IPS-15b (cell line): ENCODE results near the gene PTPRT.

Experiments used
- H3K27me3 ChIP-seq: one replicate; pipeline ENCODE4 v1.6.1; 2013; ENCODE audit warnings: low read length; ENCODE audit not compliant: control insufficient read depth, insufficient read depth
- H3K36me3 ChIP-seq: one replicate; pipeline ENCODE4 v1.6.1; 2013; ENCODE audit warnings: low read length; ENCODE audit not compliant: control insufficient read depth, insufficient read depth
- H3K4me1 ChIP-seq: one replicate; pipeline ENCODE4 v1.6.1; 2013; ENCODE audit warnings: mild to moderate bottlenecking, low read length; ENCODE audit not compliant: control insufficient read depth, insufficient read depth
- H3K4me3 ChIP-seq: one replicate; pipeline ENCODE4 v1.5.1; 2013; ENCODE audit warnings: low read depth, low read length
- H3K9ac ChIP-seq: one replicate; pipeline ENCODE4 v1.6.1; 2013; ENCODE audit warnings: low read depth, mild to moderate bottlenecking, low read length
- H3K9me3 ChIP-seq: one replicate; pipeline ENCODE4 v1.6.1; 2013; ENCODE audit warnings: mild to moderate bottlenecking, low read length; ENCODE audit not compliant: control insufficient read depth, insufficient read depth

Gene PTPRT

GRCh38 chr20:42373049-42373448 lies 816.7 kb downstream of the PTPRT start:
- no peaks in the 10 kb centered on the region for H3K27me3 ChIP-seq
- no peak overlapping the region for H3K4me3 ChIP-seq

GRCh38 chr20:42370075-42370474 lies 819.6 kb downstream of the PTPRT start:
- Histone ChIP-seq H3K36me3 (no peaks in the 10 kb centered on the region), H3K4me3 (no peak overlapping the region), H3K9me3 (no peaks in the 10 kb centered on the region), H3K9ac (no peak overlapping the region), H3K4me1 (no peaks in the 10 kb centered on the region), H3K27me3 (no peaks in the 10 kb centered on the region)

More at GRCh38 chr20:42373049-42373448, 816.7 kb downstream of the PTPRT start:
- no peaks in the 10 kb centered on the region for H3K9me3 ChIP-seq
- H3K4me1 ChIP-seq = no peaks in the 10 kb centered on the region
- no peak overlapping the region for H3K9ac ChIP-seq
- H3K36me3 ChIP-seq = no peaks in the 10 kb centered on the region

GRCh38 chr20:42368910-42369309 lies 820.8 kb downstream of the PTPRT start:
- H3K9ac ChIP-seq = no peak overlapping the region
- no peaks in the 10 kb centered on the region for H3K4me1 ChIP-seq
- no peak overlapping the region for H3K4me3 ChIP-seq
- no peaks in the 10 kb centered on the region for H3K36me3 ChIP-seq
- H3K27me3 ChIP-seq = no peaks in the 10 kb centered on the region
- no peaks in the 10 kb centered on the region for H3K9me3 ChIP-seq

GRCh38 chr20:42366626-42367025 lies 823.1 kb downstream of the PTPRT start:
- H3K4me1 ChIP-seq = no peaks in the 10 kb centered on the region
- H3K9ac ChIP-seq = no peak overlapping the region
- no peaks in the 10 kb centered on the region for H3K36me3 ChIP-seq
- no peaks in the 10 kb centered on the region for H3K9me3 ChIP-seq
- H3K4me3 ChIP-seq = no peak overlapping the region
- no peaks in the 10 kb centered on the region for H3K27me3 ChIP-seq

- Histone ChIP-seq H3K27me3 (no peaks in the 10 kb centered on the region), H3K4me1 (no peaks in the 10 kb centered on the region), H3K36me3 (no peaks in the 10 kb centered on the region), H3K9ac (no peak overlapping the region), H3K9me3 (no peaks in the 10 kb centered on the region), H3K4me3 (no peak overlapping the region)
Measured at GRCh38 chr20:42364446-42364845, 825.3 kb downstream of the PTPRT start.

GRCh38 chr20:42361402-42361970 lies 828.2 kb downstream of the PTPRT start:
- Histone ChIP-seq H3K4me1 (no peaks in the 10 kb centered on the region), H3K9ac (no peak overlapping the region), H3K36me3 (no peaks in the 10 kb centered on the region), H3K4me3 (no peak overlapping the region), H3K27me3 (no peaks in the 10 kb centered on the region), H3K9me3 (no peaks in the 10 kb centered on the region)

- Histone ChIP-seq H3K36me3 (no peaks in the 10 kb centered on the region), H3K27me3 (no peaks in the 10 kb centered on the region), H3K9me3 (no peaks in the 10 kb centered on the region), H3K4me1 (no peaks in the 10 kb centered on the region), H3K9ac (no peak overlapping the region), H3K4me3 (no peak overlapping the region)
Measured at GRCh38 chr20:42360621-42361020, 829.1 kb downstream of the PTPRT start.

- H3K9me3 ChIP-seq = no peaks in the 10 kb centered on the region
- H3K4me3 ChIP-seq = no peak overlapping the region
- H3K36me3 ChIP-seq = no peaks in the 10 kb centered on the region
- H3K4me1 ChIP-seq = no peaks in the 10 kb centered on the region
- H3K9ac ChIP-seq = no peak overlapping the region
- H3K27me3 ChIP-seq = no peaks in the 10 kb centered on the region
Measured at GRCh38 chr20:42359617-42360016, 830.1 kb downstream of the PTPRT start.

GRCh38 chr20:42352096-42352495 lies 837.6 kb downstream of the PTPRT start:
- Histone ChIP-seq H3K4me1 (no peaks in the 10 kb centered on the region), H3K4me3 (no peak overlapping the region), H3K9ac (no peak overlapping the region), H3K9me3 (no peaks in the 10 kb centered on the region), H3K27me3 (no peaks in the 10 kb centered on the region), H3K36me3 (no peaks in the 10 kb centered on the region)

- Histone ChIP-seq H3K4me3 (no peak overlapping the region), H3K36me3 (no peaks in the 10 kb centered on the region), H3K9ac (no peak overlapping the region), H3K27me3 (no peaks in the 10 kb centered on the region), H3K4me1 (no peaks in the 10 kb centered on the region), H3K9me3 (no peaks in the 10 kb centered on the region)
Measured at GRCh38 chr20:42350521-42350920, 839.2 kb downstream of the PTPRT start.

GRCh38 chr20:42346189-42347170 lies 843.2 kb downstream of the PTPRT start:
- no peaks in the 10 kb centered on the region for H3K27me3 ChIP-seq
- no peaks in the 10 kb centered on the region for H3K36me3 ChIP-seq
- no peaks in the 10 kb centered on the region for H3K9me3 ChIP-seq
- H3K9ac ChIP-seq = no peak overlapping the region
- no peaks in the 10 kb centered on the region for H3K4me1 ChIP-seq
- H3K4me3 ChIP-seq = no peak overlapping the region

GRCh38 chr20:42341654-42342053 lies 848.1 kb downstream of the PTPRT start:
- no peaks in the 10 kb centered on the region for H3K27me3 ChIP-seq
- H3K4me1 ChIP-seq = no peaks in the 10 kb centered on the region
- H3K36me3 ChIP-seq = no peaks in the 10 kb centered on the region
- no peak overlapping the region for H3K9ac ChIP-seq
- no peaks in the 10 kb centered on the region for H3K9me3 ChIP-seq
- H3K4me3 ChIP-seq = no peak overlapping the region
